HEK293T (cell line): Measurements from ENCODE around the gene ZFP57.

Experiments used
- BHLHE40 ChIP-seq: fragments of 450-650 bp; IDR thresholded peaks from 2 replicates; pipeline ENCODE4 v1.6.1; 2016; ENCODE audit warnings: mild to moderate bottlenecking, moderate library complexity, borderline replicate concordance
- FOXK2 ChIP-seq: fragments of 450-650 bp; IDR thresholded peaks from 2 replicates; pipeline ENCODE4 v1.6.1; 2016; ENCODE audit warnings: mild to moderate bottlenecking
- SUZ12 ChIP-seq: fragments of 450-650 bp; IDR thresholded peaks from 2 replicates; pipeline ENCODE4 v1.6.1; 2016; ENCODE audit warnings: mild to moderate bottlenecking

- TF ChIP-seq BHLHE40: no peak
- no peak for TF ChIP-seq FOXK2
- no peak for TF ChIP-seq SUZ12
These were observed 51.4 kb downstream of the ZFP57 start for GRCh38 chr6:29629571-29629970.
